HG03175 (cell line): ENCODE data around the gene STARD10.

Source experiments
- ATAC-seq: cut with Tn5 transposase; IDR thresholded peaks from one replicate; pipeline ENCODE4 v1.9.1; 2021; ENCODE audit warnings: mild to moderate bottlenecking, moderate library complexity; ENCODE audit not compliant: unreplicated experiment

Gene STARD10

DNA sequence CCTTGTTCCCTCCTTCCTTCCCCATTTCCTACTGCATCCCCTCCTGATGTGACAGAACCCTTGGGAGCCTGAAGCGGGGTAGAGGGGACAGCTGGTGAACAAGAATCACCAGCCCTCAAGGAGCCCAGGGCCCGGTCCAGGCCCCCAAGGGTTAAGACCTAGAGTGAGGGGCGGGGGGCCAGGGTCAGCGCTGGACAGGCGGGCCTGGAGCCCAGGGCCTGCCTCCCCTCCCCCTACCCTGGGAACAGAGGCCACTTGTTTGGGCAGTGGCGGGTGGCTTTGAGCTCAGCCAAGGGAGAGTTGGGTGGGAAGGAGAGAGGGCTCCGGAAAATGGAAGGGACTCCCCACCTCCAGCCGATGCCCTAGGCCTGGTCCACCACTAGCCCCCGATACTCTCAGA is 43.8 kb downstream of the STARD10 start:
- no peak for ATAC-seq

DNA sequence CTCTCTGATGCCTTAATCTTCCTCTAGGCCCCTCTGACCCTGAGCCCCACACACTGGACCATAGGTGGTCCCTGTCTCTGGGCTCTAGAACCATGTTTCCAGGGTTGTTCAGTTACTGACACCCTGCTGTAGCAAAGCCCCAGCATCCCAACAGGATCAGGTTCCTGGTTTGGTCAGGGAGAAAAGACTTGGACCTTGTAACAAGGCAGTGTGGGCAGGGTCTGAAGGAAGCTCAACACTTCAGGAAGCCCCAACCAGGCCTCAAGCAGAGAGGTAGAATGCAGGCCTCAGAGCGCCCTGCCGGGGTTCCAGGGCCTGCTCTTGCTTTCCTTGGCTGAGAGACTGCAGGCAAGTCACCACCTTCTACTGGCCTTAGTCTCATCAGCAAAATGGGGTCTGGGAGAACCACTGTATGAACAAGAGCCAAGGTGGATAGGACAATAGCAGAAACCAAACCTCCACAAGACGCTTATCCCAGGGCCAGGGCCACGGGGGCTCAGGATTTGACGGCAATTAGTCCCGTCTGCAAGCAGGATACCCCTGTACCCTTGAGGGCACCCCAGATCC is 46.5 kb downstream of the STARD10 start:
- no peak for ATAC-seq

DNA sequence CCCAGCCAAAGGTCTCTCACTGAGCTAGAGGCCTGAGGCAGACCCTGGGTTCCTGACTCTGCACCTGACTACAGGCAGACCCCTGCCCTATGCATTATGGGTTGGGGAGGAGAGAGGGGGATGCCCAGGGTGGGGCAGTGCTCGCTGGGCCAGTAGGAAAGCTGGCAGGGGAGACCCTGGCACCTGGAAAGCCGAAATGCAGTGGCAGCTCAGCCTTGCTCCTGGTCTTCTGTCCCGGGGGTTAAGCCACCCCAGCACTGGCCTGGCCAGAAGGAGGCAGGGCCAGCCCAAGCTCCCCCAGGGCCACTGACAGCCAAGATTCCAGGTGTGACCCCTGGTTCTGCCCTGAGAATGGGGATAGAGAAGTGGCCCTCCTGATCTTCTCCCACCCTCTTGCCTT is 47.0 kb downstream of the STARD10 start:
- no peak for ATAC-seq

DNA sequence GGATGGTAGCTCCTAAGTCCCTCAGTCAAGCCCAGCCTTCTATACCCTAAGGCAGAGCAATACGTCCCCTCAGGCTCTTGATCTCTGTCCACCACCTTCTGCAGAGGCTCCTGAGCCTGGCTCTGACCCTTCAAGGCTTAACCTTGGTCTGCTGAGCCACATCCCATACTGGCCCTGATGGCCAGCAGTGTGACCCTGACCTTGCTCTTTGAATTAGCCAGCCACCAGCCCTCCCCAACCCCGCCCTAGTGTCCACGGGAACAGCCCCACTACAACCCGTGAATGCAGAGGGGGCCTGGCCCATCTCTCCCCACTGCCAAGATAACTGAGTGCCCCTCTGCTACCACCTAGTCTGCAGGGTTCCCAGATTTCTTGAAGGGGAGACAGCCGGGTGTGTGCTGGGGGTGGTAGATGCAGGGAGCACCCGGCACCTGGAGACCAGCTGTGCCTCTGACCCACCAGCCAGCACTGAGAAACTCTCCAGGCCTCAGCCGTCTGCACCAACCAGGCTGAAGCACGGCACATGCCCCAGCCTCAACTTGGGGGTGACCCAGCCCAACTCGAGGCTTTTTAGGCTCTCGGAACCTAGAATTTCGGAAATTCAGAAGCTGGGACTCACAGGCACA is 47.8 kb downstream of the STARD10 start:
- no peak for ATAC-seq

DNA sequence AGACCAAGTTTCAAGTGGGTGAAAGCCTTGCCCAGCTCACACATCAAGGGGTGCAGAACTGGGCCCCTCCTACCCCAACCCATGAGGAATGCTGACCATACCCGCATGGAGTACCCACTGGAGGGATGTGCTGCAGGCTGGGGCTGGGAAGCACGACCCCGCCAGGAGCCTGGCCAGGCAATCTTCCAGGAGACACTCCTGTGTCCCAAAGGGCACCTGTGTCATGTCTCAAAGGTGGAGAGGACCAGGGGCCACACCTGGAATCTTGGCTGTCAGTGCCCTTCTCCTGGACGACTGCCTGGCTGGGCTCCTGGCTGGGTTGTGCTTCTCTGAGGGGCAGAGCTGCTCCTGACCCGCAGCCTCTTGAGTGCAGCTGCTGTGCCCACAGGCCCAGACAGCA is 48.3 kb downstream of the STARD10 start:
- no peak for ATAC-seq

DNA sequence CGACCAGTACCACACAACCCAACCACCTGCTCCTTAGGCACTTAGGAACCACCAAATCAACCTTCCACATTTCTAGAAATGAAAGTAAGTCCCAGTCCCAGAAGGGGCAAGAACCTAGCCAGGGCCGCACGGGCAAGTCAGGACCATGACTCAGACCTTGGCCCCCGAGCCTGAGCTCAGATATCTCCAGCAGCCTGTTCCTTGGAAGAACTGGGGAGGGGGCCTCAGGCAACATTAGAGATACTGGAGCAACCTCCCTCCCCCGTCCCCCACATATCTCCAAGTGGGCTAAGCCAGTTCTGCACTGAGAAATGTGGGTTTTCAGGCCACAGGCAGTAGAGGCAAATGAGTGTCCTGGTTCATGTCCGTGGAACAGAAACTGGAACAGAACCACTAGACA is 49.4 kb downstream of the STARD10 start:
- no peak for ATAC-seq

DNA sequence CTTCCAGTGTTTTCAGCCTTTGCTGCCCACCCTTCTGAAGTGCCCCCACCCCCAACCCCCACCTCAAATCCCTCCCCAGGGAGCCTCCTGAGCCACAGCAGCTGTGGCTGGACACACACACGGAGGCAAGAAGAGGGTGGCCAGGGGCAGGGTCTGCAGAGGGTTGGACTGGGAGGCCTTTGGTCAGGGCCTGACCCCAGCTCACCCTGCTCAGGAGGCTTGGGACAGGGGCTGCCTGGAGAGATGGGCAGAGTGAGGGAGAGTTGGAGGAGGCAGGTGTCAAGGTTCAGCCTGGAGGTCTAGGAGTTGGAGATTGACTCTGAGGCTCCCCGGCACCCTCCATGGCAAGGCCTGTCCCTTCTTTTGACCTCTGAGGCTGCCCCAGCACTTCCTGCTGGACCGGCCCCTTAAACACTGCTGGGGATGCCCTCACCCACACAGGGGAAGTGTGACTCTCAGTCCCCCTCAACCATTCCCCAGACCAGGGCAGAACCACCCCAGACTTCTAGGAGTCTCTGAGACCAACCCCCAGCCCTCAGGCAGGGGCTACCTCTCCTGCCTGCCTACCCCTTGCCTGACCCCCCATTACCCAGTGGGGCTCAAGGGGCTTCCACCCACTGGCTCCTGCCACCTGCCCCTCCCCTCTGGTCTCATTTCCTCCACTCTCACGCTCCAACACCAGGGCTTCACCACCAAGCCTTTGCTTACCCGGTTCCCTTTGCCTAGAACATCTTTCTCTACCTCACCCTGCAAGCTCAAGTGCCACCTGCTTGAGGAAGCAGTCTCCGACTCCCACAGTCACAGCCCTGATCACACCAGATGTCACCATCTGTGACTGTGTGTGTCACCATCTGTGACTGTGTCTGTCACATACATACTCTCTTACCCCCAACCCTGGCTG is 50.3 kb downstream of the STARD10 start:
- ATAC-seq, result peak; percentile 67

DNA sequence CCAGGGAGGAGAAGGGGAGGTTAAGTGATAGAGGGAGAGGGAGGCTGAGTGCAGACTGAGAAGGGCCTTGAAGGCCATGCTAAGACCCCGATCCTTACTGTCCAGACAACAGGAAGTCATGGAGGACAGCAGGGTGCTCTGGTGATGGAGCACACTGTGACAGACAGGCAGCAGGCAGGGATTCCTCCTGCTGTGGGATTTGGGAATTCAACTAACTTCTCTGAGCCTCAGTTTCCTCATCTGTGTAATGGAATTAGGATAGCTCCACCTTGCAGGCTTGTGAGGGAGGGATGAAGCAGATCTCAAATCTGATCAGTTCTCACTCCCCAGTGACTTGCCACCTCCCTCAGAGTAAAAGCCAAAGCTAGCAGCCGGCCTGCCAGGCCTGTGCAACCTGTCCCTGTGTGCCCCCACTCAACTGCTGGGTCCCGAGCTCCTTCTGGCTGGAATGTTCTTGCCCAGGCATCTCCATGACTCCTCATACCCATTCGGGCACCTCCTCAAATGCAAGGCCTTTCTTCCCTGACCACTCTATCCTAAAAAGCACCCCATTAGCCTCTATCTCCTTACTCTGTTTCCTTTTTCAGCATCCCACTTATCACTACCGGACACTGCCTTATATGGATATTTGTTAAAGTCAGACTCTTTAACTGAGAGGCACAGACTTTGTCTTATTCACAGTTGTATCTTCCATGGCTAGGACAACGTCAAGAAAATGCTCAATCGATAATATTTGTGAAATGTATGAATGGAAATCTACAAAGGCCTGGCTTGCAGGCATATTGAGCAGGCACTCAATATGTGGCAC is 51.1 kb downstream of the STARD10 start:
- ATAC-seq, result no peak

DNA sequence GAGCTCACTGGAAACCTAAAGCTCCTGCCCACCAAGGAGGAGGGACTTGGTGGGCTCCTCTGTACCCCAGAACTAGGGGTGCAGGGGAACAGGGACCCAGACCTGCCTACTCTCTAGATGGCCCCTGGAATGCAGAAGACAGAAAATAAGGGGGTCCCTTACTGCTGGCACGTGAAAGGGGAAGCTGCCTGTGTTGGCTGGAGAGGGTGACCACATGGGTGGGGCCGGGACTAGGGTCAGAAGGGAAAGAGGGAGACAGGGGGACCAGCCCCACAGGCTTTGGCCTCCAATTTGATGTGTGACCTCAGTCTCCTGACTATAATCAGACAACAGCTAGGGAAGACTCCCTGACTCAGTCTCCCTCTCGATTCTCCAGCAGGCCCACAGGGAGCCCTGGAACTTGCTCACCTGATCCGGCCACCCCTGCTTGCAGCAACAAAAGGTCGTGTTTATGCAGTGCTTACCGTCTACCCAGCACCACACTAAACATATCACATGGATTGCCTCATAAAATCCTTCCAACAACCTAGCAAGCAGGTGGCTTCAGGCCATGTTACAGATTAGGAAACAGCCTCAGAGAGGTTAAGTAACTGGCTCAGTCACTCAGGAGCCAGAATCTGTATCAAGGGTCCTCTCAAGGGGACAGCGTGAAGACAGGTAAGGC is 51.9 kb downstream of the STARD10 start:
- ATAC-seq, result no peak

DNA sequence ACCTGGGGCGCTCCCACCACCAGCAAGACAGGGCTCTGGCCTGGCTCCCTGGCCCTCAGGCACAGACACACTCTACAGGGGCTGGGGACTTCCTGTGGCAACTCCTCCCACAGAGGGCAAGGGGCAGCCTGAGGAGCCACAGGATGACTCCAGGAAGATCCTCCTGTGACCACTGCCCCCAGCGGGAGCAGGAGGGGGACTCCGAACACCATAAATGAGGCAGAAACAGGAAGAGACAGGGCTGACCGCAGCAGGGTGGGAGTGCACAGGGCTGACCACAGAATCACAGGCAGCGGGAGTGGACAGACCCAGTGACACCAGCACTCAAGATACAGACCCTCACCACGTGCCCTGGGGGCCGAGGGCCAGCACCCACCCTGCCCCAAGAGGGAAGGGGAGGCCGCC is 52.4 kb downstream of the STARD10 start:
- no peak for ATAC-seq

DNA sequence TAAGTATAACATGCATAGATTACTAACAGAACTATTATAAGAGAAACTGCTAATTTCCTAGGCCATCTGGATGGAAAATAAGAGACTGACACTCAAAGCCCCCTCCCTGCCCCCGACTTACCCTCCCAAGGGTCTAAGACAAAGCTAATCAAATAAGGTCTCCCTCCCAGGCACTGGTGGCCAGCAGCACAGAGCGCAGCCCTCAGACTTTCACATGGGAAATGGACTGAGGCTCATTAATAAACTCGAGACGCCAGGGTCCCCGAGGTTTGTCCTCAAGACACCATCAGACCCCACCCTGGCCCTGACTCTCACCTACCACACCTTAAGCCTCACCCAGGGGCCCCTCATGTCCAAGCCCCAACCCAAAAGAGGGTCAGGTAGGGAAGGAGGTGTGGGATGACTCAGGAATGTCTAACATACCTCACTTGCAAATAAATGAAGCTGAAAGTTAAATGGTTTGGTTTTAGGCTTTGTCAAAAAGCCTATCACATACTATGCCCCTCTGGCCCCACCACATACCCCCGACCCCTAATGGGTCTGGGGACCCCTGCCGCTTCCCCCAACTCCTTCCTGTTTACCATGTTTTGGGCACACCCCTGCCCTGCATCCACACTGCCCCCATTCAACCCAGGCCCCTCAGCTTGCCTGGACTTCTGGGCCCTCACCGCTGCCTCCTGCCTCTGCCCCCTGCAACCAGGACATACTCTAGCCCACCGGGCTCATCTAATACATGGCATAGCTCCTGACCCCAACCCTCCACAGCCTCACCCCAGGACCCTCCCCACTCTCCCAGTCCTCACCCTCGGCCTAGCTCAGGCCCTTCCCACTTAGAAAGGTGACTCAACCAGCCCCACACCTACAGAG is 53.1 kb downstream of the STARD10 start:
- no peak for ATAC-seq

DNA sequence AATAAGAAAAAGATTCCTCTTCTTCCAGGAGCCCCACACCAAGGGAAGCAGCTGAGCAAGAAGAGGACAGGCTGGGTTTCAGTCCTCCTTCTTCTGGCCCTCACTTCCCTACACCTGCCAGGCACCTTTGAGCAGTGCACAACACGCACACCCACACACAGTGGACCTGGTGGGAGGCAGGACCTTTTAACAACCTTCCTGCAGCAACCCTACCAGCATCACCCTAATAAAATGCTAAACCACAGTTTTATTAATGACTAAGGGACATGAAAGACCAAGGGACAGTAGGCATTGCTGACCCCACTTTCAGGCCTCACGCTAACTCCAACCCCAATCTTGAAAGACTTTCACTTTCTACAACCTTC is 53.8 kb downstream of the STARD10 start:
- ATAC-seq, result no peak

DNA sequence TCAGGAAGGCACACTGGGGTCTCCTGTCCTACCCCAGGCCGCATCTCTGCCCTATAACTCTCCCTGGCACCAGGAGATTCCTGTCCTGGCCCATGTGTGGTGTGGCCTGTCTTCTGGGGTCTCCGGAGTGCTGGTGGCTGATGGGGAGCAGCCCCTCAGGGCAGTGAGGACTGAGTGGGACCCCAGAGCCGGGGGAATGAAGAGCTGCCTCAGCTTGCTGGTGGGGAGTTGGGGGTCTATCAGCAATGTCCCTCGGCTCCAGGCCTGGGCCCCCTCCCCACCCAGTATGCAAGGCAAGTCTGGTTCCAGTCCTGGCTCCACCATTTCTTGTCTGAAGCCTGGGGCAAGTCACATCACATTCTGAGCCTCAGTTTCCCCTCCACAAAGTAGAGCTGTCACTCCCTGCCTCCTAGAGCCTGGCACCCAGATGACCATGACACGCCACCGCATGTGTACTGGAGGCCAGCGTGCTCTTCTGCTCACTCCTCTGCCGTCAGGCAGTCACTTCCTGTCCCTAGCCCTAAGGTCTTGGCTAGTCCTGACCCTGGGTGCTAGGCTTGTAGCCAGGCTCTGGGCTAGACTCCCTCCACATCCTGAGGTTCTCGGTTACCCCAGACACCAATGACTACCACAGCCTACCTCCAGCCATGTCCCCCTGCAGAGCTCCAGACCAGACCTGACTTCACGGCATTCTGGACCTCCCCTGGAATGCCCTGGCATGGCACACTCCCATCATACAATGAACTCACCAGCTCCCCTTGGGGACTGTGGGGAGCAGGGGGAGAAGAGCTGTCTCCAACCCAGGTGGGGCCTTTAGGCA is 54.4 kb downstream of the STARD10 start:
- ATAC-seq, result no peak

DNA sequence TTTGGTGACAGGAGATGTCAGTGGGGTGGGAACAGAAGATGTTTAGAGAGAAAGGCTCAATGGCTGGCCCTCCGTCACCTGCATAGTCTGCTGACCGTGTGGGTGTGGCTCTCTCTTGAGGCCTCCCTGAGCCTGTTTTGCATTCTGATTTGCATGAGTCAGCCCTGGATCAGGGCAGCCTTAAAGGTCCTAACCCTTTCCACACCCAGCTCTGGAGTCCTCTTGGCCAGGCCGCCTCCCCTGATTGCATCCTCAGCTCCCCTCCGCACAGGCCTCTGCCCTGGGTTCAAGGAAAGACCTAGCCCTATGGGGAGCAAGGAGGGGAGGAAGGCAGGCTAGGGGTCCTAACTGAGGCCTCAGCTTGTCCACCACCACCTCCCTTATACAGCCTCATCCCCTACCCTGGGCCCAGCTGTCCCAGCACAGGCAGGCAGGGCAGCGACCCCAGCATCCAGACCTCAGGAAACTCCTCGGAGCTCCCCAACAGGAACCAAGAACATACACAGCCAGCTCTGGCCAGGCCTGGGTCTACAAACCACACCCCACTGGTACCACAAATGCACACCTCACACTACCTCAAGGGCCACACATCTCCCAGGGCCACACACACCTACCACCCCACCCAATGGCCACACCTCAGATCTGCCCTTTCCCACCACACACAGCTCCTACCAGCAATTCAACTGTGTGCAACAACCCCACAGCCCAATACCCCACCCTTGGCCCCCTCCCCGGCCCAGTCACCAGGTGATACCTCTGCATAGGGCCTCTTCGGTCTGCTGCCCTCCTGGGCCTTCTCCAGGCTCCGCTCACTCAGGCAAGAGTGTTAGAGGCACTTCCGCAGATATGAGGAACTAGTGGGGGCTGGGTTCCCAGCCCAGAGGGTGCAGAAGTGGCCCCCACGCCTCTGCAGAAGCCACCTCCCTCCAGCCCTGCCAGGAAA is 55.4 kb downstream of the STARD10 start:
- ATAC-seq, result peak; percentile 49

DNA sequence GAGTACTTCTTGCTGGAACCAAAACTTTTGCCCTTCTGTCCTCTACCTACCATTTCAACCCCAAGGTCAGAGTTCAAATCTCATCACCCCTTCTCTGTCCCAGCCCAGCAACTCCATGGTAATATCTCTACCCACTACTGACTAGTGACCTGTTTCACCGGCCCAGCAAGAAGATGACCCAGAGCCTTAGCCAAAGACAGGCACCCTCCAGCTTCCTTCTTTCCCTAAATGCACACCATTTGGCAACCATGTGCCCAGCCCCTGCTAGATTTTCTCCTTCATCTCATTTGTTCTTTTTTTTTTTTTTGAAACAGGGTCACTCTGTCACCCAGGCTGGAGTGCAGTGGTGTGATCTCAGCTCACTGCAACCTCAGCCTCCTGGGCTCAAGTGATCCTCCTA is 56.5 kb downstream of the STARD10 start:
- ATAC-seq, result no peak

DNA sequence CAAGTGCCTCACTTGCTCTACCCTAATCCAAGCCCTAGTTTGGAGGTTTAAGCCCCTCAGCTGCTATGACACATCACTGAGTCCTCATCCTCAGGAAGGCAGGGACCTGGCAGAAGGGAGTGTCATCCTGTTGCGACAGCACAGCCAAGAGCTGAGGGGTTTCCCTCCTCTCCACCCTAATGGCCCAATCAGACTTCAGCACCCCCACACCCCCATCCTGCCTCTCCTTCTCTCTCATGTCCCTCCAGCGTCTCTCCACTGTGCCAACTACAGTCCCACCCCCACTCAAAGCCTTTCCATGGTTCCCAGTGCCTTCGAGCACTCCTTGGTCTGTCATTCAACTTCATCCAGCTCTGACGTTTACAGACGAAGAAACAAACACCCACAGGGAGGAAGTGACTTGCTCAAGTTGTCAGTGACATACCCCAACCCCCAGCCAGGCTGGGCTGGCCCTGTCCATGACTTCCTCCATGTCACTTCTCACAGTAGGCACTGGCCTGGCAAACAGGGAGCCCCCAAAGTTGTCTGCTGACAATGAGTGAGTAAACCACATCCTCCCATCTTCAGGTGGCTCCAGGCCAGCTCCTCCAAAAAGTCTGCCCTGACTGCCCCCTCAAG is 57.3 kb downstream of the STARD10 start:
- no peak for ATAC-seq

DNA sequence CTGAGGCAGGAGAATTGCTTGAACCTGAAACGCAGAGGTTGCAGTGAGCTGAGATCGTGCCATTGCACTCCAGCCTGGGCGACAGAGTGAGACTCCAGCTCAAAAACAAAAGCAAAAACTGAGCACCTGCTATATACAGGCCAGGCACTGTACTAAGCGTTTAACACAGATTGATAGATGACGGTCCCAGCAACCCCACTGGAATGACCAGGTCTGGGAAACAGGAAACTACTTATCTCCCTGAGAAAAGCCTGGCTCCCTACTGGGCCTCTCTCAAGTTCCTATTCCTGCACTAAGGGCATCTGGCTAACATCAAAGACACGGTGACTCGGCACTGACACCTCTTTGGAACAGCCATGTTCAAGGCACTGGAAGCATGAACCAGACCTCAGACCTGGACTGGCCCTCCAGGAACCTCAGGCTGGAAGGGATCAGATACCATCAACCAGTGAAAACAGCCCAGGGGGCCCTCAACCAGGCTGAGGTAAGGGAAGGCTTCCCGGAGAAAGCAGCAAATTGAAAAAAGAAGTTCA is 58.3 kb downstream of the STARD10 start:
- no peak for ATAC-seq
